Measurements from ENCODE around the gene MYMK.

DNA sequence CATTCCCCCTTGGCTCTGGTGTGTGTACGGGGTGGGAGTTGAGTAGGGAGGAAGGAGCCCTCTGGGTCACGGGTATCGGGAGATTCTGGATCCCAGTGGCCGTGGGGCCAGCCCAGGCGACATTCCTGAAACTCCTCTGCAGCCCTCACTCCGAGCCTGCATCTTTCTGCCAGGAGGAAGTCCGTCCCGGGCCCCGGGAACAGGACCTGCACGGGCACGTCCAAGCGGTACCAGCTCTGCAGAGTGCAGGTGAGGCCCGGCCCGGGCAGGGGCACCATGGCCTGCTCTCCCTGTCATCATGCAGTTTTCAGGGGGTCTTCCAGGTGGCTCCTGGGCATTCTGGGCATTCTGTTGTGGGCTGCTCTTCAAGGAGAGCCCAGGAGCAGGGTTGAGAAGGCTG, 13.4 kb upstream of the MYMK start:
- TF ChIP-seq, protein P1, sequence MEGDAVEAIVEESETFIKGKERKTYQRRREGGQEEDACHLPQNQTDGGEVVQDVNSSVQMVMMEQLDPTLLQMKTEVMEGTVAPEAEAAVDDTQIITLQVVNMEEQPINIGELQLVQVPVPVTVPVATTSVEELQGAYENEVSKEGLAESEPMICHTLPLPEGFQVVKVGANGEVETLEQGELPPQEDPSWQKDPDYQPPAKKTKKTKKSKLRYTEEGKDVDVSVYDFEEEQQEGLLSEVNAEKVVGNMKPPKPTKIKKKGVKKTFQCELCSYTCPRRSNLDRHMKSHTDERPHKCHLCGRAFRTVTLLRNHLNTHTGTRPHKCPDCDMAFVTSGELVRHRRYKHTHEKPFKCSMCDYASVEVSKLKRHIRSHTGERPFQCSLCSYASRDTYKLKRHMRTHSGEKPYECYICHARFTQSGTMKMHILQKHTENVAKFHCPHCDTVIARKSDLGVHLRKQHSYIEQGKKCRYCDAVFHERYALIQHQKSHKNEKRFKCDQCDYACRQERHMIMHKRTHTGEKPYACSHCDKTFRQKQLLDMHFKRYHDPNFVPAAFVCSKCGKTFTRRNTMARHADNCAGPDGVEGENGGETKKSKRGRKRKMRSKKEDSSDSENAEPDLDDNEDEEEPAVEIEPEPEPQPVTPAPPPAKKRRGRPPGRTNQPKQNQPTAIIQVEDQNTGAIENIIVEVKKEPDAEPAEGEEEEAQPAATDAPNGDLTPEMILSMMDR (IDR thresholded peaks at IDR 0.05; ENCODE audit: control extremely low read depth in 1 of 3, insufficient read depth in 1 of 3, low read depth in 1 of 3, low read length in 3 of 3), result no peak
- no peak for TF ChIP-seq KDM1A (IDR thresholded peaks at IDR 0.05; ENCODE audit: borderline replicate concordance, low read length)
- TF ChIP-seq GABPA (IDR thresholded peaks at IDR 0.05; ENCODE audit: borderline replicate concordance, insufficient read depth, low read length), result no peak
- no peak for TF ChIP-seq RFX5 (IDR thresholded peaks at IDR 0.05; ENCODE audit: borderline replicate concordance, low read depth, low read length)
- no peak for TF ChIP-seq EGR1 (IDR thresholded peaks at IDR 0.05; ENCODE audit: borderline replicate concordance, low read depth, low read length)
